Cardiac muscle cell (in vitro differentiated cells and primary cell): ENCODE results near the gene MACROD2. TPM values are rescaled to one million over a fixed set of nuclear protein-coding genes. Genes with fewer than 3 reads are reported as not detected.

Experiments
- DNase-seq, 2 donors: peaks; one replicate each; pipeline versions ENCODE4 v3.0.0 to v3.0.0-alpha.2; 2010 to 2017; ENCODE audit warnings: low read depth in 1 of 2, low spot score in 1 of 2
- H3K27ac ChIP-seq: fragments of 200-600 bp; sonication (generic); 2 replicates; pipeline ENCODE4 v1.5.1; 2016
- H3K27me3 ChIP-seq: fragments of 200-600 bp; sonication (generic); 2 replicates; pipeline ENCODE4 v1.6.0; 2016; ENCODE audit warnings: control low read depth
- H3K36me3 ChIP-seq: fragments of 200-600 bp; sonication (generic); 2 replicates; pipeline ENCODE4 v1.5.1; 2016; ENCODE audit warnings: control low read depth
- H3K4me1 ChIP-seq: fragments of 200-600 bp; sonication (generic); 2 replicates; pipeline ENCODE4 v1.8.1; 2017; ENCODE audit warnings: low read depth, mild to moderate bottlenecking, mixed run types
- H3K4me3 ChIP-seq: fragments of 200-600 bp; sonication (generic); 2 replicates; pipeline ENCODE4 v1.5.1; 2016; ENCODE audit warnings: mild to moderate bottlenecking
- H3K9me3 ChIP-seq: fragments of 200-600 bp; sonication (generic); 2 replicates; pipeline ENCODE4 v1.5.1; 2017; ENCODE audit warnings: low read depth, mild to moderate bottlenecking, control low read depth
- polyA plus RNA-seq: library from polyadenylated mRNA; unstranded; fragments of >200 nt; fragmentation: Nextera tagmentation; extraction: Ambion mirVana; gene quantifications from 2 replicates; pipeline ENCODE4 v1.2.1, GENCODE V29; 2016
- total RNA-seq: library from RNA; depleted of rRNA; stranded (reverse); fragments of >200 nt; gene quantifications from 2 replicates; pipeline ENCODE4 v1.2.3, GENCODE V29; 2016
- TF ChIP-seq, protein P1 (sequence below): IDR thresholded peaks from 2 replicates; pipeline ENCODE4 v1.5.1; 2012; ENCODE audit warnings: low read depth, mild to moderate bottlenecking, low read length

Gene MACROD2
- total and polyA plus RNA-seq, 2 experiments from 2014 or later: 9.3 to 14.4 TPM

DNA sequence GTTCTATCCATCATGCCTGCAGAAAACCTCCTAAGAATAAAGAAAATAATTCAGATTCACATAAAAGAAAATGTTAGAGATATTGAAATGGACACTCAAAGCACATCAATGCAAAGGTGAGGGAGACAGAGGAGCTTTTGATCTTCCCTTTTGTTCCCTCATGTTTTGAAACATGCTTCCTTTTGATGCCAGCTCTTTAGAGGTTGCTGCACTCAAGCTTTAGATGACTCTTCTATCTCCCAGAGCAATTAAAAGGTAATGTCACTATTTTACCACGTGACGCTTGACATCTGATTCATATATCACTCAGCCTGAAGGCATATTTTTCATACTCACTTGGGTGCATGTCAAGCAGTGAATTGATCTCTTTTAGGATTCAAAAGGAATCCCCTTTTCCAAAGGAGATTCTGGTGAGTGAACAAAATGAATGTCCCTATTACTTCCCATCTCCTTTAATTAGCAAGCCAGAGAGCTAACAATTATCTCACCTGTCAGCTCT, 1551.3 kb downstream of the MACROD2 start:
- TF ChIP-seq, protein P1, sequence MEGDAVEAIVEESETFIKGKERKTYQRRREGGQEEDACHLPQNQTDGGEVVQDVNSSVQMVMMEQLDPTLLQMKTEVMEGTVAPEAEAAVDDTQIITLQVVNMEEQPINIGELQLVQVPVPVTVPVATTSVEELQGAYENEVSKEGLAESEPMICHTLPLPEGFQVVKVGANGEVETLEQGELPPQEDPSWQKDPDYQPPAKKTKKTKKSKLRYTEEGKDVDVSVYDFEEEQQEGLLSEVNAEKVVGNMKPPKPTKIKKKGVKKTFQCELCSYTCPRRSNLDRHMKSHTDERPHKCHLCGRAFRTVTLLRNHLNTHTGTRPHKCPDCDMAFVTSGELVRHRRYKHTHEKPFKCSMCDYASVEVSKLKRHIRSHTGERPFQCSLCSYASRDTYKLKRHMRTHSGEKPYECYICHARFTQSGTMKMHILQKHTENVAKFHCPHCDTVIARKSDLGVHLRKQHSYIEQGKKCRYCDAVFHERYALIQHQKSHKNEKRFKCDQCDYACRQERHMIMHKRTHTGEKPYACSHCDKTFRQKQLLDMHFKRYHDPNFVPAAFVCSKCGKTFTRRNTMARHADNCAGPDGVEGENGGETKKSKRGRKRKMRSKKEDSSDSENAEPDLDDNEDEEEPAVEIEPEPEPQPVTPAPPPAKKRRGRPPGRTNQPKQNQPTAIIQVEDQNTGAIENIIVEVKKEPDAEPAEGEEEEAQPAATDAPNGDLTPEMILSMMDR: no peak
- H3K9me3 ChIP-seq: no peaks in the 10 kb centered on the region
- H3K27ac ChIP-seq: no peak overlapping the region
- no peak overlapping the region for H3K4me3 ChIP-seq
- no peak for DNase-seq
- H3K4me1 ChIP-seq: peaks cover 9% of the 10 kb centered on the region
- no peaks in the 10 kb centered on the region for H3K27me3 ChIP-seq
- H3K36me3 ChIP-seq: no peaks in the 10 kb centered on the region

GRCh38 chr20:15547119-15547518, 1551.8 kb downstream of the MACROD2 start:
- Histone ChIP-seq H3K27me3 (no peaks in the 10 kb centered on the region), H3K4me3 (no peak overlapping the region), H3K9me3 (no peaks in the 10 kb centered on the region), H3K27ac (no peak overlapping the region), H3K4me1 (peaks cover 9% of the 10 kb centered on the region), H3K36me3 (no peaks in the 10 kb centered on the region)
- DNase-seq: no peak
- TF ChIP-seq, protein P1: no peak

DNA sequence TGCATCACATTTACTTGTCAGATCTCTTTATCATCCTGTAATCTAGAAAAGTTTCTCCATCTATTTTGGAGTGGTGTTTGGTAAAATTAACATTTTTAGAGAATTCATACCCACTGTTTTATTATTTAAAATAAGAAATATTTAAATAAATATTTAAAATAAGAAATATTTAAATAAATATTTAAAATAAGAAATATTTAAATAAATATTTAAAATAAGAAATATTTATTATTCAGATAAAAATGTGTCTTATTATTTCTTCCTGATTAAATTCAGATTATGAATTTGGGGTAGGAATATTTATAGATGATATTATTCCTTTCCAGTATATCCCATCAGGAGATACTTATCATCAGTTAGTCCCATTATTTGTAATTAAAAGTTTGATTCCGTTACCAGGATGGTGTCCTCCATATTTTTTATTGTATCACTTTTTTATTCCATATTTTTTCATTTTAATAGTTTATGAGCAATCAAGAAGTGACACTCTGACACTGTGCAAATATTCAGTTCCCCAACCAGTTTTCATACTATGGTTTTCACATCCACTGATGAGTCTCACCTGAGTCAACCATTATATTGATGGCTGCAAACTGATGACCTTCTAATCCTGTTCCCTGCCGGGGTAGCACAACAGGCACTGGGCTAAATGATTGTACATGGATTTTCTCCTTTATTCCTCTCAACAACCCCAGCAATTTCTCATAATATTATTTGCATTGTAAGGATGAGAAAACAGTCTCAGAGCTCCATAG, 1555.0 kb downstream of the MACROD2 start:
- TF ChIP-seq, protein P1: no peak
- Histone ChIP-seq H3K4me3 (no peak overlapping the region), H3K9me3 (no peaks in the 10 kb centered on the region), H3K27me3 (no peaks in the 10 kb centered on the region), H3K27ac (no peak overlapping the region), H3K4me1 (peaks cover under 1% of the 10 kb centered on the region), H3K36me3 (no peaks in the 10 kb centered on the region)
- DNase-seq: no peak

DNA sequence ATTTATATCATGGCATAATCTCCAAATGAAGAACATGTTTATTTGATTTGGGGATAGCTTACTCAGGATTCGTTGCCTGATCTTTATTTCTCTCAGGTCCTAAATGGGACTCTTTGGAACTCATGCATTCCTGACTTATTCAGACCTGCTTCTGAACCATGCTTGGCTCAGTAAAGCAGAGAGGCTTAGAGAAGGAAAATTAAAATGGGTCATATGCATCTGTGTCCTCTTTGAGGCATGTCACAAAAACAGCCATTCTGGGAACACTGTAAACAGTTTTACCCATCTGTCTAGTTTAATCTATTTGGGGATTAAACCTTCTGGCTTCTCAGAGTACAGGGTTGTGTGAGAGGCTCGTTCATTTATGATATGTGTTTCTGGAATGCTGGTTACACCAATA, 1560.6 kb downstream of the MACROD2 start:
- DNase-seq: no peak
- H3K27ac ChIP-seq: no peak overlapping the region
- TF ChIP-seq, protein P1: no peak
- no peaks in the 10 kb centered on the region for H3K4me1 ChIP-seq
- no peaks in the 10 kb centered on the region for H3K36me3 ChIP-seq
- H3K9me3 ChIP-seq: no peaks in the 10 kb centered on the region
- H3K27me3 ChIP-seq: no peaks in the 10 kb centered on the region
- H3K4me3 ChIP-seq: no peak overlapping the region

- Histone ChIP-seq H3K9me3 (no peaks in the 10 kb centered on the region), H3K36me3 (no peaks in the 10 kb centered on the region), H3K4me1 (peaks cover 6% of the 10 kb centered on the region), H3K27me3 (no peaks in the 10 kb centered on the region), H3K27ac (no peak overlapping the region), H3K4me3 (no peak overlapping the region)
- TF ChIP-seq, protein P1: no peak
- no peak for DNase-seq
Observed at GRCh38 chr20:15556869-15557268, 1561.6 kb downstream of the MACROD2 start.
